ENCODE measurements around the gene STK32A.
A peak's percentile ranks its signal among the peaks of the same experiment; 100 is the strongest.

STK32A gene

GRCh38 chr5:147267082-147267832, 32.4 kb downstream of the STK32A start:
- FAIRE-seq: no peak

DNA sequence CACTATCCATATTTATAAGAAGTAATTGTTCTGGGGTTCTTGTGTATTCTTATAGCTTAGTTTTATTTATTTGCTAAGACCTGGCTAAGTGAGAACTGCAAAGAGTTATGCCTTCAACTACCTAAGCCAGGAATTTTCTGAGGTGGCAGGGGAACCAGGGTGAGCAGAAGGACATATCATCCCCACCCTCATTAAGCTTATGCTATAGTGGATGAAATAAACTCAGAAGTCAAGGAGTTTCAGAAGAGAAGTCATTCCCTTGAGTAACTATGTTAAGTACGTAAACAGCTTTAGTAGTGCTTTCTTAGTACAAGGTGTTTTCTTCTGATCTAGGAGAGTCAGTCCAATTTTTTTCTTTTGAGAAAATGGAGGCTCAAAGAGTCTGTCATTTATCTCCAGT, 41.7 kb downstream of the STK32A start:
- FAIRE-seq: no peak

GRCh38 chr5:147286296-147286695, 51.5 kb downstream of the STK32A start:
- no peak for FAIRE-seq

GRCh38 chr5:147287110-147287509, 52.3 kb downstream of the STK32A start:
- no peak for FAIRE-seq

GRCh38 chr5:147290261-147290660, 55.4 kb downstream of the STK32A start:
- FAIRE-seq: peak; percentile 88

DNA sequence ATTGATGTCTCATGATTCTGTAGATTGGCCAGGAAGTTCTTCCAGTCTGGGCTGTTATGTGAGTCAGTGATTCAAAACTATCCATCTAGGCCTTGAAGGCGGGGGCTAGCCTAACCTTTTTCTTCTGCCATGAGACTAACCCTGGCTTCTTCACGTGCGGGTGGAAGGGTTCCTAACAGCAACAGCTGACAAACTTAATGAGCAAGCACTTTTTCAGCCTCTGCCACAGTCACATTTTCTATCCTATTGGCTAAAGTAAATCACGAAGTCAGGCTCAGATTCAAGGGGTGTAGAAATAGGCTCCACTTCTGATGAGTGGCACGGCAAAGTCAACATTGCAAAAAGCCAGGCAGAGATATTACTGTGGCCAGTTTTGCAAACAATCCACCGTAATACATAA, 68.4 kb downstream of the STK32A start:
- no peak for FAIRE-seq

GRCh38 chr5:147303976-147304375, 69.2 kb downstream of the STK32A start:
- no peak for FAIRE-seq

DNA sequence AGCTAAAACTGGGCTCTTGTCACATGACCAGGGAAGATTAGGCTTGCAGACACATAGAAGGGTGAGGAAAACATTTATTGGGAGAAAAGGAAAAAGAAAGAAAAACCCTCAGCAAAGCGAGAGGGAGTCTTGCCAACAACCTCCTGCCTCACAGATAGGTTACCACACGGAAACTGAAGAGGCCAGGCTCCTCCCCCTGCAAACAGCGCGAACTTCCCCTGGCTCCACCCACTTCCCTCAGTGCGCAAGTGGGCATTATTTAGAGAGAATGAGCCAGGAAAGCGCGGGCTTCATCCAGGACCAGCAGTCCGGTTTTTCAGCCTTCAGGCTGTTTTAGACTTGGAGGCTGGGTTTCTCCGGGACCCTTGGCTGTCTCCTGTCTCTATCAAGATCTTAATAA, 70.3 kb downstream of the STK32A start:
- no peak for FAIRE-seq

GRCh38 chr5:147306351-147306750, 71.5 kb downstream of the STK32A start:
- no peak for FAIRE-seq

GRCh38 chr5:147307170-147307569, 72.3 kb downstream of the STK32A start:
- FAIRE-seq: no peak

DNA sequence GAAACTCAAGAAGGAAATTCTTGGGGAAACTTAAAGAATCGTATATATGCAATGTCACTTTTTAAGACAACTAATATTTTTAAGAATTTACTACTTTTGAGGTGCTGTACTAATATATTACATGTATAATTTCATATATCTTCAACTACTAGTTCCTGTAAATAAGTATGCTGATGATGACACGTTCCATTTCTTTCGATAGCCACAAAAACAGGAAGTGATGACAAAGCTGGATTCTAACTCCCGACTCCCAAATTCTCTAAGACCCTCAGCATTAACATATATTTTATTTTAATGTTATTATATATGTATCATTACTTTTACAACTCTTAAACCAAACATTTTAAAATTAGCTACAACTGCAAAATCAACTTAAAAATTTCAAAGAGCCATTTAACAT, 74.8 kb downstream of the STK32A start:
- no peak for FAIRE-seq

- FAIRE-seq: no peak
Observed at GRCh38 chr5:147310059-147310704, 75.4 kb downstream of the STK32A start.

DNA sequence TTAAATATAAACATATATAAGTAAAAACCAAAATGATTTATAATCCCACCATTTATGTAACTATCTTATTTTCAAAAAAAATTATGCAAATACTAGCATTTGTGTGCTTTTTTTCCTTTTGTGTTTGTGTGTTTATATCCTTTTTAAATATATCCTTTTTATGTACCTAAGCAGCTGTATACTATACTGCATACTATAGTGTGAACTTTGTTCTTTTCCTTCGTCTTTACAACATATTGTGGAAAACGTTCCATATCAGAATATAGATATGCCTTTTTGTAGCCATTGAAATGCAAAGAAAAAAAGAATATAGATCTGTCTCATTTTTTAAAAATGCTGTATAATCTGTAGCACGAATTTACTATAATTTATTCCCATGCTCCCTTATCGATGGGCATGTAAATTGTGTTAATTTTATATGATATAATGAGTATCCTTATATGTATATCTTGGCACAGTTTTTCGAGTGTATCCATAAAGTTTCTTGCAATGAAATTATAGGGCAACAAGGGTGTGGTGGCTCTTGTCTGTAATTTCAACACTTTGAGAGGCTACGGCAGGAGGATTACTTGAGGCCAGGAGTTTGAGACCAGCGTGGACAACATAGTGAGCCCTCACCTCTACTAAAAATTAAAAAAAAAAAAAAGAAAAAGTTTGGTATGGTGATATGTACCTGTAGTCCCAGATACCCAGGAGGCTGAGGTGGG, 83.3 kb downstream of the STK32A start:
- FAIRE-seq: peak; percentile 69

GRCh38 chr5:147321569-147321968, 86.7 kb downstream of the STK32A start:
- FAIRE-seq: peak; percentile 93

DNA sequence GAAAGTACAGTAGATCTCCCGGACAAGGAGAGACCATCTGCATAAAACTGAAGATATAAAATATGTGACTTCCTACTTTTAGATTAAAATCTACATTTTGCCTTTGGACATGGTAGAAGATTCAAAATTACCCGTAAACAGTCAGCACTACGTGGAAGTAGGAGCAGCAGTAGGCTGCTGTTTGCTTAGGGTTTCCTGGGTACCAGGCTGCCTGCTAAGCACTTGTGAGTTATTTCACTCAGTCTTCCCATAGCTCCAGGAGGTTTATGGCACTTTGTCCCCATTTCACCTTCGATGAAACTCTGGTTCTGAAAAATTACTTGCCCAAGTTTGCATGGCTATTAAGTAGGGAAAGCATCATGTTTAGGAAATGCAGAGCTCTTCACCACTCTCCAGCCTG, 92.6 kb downstream of the STK32A start:
- FAIRE-seq: no peak

DNA sequence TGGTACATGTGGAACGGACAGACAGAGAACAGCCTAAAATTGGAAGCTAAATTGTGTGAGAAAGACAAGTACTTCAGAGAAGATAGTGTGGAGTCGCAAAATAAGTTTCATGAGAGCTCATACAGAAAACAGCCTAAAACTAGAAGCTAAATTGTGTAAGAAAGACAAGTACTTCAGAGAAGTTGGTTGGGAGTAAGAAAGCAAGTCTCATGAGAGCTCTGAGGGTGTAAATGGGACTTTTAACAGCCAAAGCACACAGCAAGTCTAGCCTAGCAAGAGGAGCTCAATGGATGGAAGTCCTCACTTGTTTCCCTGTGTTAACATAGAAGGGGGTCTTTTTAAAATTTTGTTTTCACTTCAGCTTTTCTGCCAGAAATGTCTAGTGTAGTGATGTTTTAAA, 93.1 kb downstream of the STK32A start:
- FAIRE-seq: no peak

DNA sequence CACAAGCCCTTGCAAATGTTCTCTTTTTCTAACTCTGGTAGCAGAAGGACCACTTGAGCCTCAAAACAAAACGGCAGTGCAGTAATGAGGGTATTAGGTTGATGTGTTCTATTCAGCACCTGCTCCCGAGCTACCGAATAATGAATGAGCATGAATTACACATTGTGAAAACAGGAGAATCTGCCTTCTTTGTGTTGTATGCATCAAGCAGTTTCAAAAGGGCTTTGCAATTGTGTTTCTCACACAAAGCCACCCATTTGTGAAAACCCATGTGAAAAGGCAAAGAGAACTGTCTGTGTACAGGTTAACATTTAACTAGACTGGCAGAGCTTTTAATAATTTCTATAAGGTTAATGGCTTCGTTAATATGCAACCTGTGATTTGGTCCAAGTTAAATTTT, 97.8 kb downstream of the STK32A start:
- FAIRE-seq: no peak

- FAIRE-seq: no peak
Observed at GRCh38 chr5:147336876-147337275, 102.0 kb downstream of the STK32A start.

GRCh38 chr5:147339313-147339712, 104.5 kb downstream of the STK32A start:
- no peak for FAIRE-seq

DNA sequence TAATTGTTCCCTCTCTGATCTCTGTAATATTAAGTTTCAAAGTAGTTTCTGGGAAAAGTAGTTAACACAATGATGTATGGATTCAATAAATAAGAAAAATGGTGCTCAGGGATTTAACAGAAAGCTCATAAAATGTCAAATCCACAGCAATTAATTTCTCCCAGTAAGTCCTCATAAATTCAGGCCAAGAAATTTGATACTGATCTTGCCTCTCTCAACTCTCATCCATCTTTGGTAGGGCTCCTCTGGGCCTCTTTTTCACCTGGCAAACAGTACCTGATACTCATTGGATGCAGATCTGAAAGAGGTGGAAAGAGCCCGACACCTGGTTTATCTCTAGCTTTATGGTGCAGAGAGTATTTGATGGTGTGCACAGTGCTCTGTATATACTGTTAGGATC, 106.1 kb downstream of the STK32A start:
- FAIRE-seq: no peak

DNA sequence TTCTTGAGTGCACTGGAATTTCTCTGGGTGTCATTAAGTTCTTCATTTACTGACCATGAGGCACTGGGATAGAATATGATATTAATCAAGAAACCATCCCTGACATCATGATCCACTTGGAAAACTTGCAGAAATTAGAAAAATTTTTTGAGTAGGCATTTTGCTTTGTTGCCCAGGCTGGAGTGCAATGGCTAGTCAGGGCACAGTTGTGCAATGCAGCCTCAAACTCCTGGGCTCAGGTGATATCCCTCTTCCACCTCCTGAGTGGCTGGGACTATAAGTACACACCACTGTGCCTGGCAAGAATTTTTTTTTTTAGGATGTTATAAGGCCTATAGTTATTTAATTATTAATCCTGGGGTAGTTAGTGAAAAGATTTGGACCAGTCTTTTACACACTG, 106.5 kb downstream of the STK32A start:
- FAIRE-seq: no peak

DNA sequence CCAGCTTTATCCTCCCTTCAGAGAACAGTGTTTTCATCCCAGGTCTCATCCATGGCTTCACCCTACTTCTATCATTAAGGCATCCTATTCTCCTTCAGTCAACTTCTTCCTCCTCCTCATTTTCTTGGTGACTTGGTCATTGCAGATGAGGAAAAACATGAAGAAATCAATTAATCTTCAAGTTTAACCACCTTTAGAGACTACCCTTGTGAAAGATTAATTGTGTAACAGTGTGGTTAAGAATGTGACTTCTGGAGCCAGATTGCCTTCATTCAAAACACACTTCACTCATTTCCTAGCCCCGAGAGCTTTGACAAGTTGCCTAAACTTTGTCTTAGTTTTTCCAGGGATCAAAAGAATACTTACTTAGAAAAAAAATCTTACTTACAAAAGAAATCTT, 110.0 kb downstream of the STK32A start:
- no peak for FAIRE-seq

DNA sequence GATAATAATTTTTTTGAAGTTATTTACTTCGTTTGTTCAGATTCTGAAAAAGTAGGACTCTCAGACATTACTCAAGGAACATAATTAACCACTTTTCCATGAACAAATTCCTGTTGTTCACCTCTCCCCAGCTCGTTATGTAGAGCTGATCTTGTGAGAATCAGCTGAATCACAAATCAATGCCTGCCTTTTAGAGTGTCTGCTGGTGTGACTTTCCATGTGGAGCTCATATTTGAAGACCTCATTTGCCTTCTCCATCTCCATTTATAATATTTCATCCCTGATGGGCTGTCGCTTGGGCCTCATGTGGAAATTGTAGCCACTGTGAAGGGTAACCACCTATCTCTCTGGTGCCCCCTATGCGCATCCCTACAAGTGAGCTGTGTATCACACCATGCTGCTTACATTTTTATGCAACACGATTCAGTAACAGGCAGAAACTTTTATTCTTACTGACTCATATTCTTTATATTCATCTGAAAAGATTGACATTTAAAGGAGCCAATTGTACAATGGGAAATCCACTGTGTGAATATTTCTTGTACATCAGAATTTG, 111.3 kb downstream of the STK32A start:
- FAIRE-seq: no peak

- no peak for FAIRE-seq
Observed at GRCh38 chr5:147348046-147348445, 113.2 kb downstream of the STK32A start.
